DND-41 (cell line): ENCODE measurements around the gene TRIM46.

Source experiments
- ATAC-seq: fragments of 200-7000 bp; cut with Tn5 transposase; 3 replicates; pipeline ENCODE4 v1.9.1; 2021; ENCODE audit warnings: low read depth; ENCODE audit not compliant: insufficient read depth
- DNase-seq: peaks from one replicate; pipeline ENCODE4 v3.0.0-alpha.2; 2020
- H2AFZ ChIP-seq: 2 replicates; pipeline ENCODE4 v1.6.0; 2012; ENCODE audit warnings: low read depth, low read length
- H3K27ac ChIP-seq: 2 replicates; pipeline ENCODE4 v1.5.1; 2012; ENCODE audit warnings: low read length, inconsistent platforms
- H3K27me3 ChIP-seq: fragments of 200-600 bp; sonication (generic); 2 replicates; pipeline ENCODE4 v1.6.0; 2012; ENCODE audit warnings: low read length, mild to moderate bottlenecking, inconsistent platforms; ENCODE audit not compliant: insufficient read depth, poor library complexity
- H3K36me3 ChIP-seq: 2 replicates; pipeline ENCODE4 v1.5.1; 2012; ENCODE audit warnings: low read length, inconsistent platforms; ENCODE audit not compliant: insufficient read depth
- H3K4me1 ChIP-seq: 2 replicates; pipeline ENCODE4 v1.5.1; 2012; ENCODE audit warnings: mild to moderate bottlenecking, low read length; ENCODE audit not compliant: insufficient read depth
- H3K4me2 ChIP-seq: 2 replicates; pipeline ENCODE4 v1.6.0; 2012; ENCODE audit warnings: mild to moderate bottlenecking, moderate library complexity, low read length, inconsistent platforms; ENCODE audit not compliant: insufficient read depth
- H3K4me3 ChIP-seq, 2 experiments: fragments of 200-600 bp in 1 of 2; shearing (Covaris generic) in 1 of 2; 2 replicates each; pipeline ENCODE4 v1.5.1; 2012 to 2016; ENCODE audit warnings: inconsistent platforms in 2 of 2, low read length in 2 of 2, mild to moderate bottlenecking in 2 of 2, low read depth in 1 of 2, moderate library complexity in 1 of 2
- H3K79me2 ChIP-seq: 2 replicates; pipeline ENCODE4 v1.6.0; 2012; ENCODE audit warnings: low read length, inconsistent platforms; ENCODE audit not compliant: insufficient read depth
- H3K9ac ChIP-seq: 2 replicates; pipeline ENCODE4 v1.6.0; 2012; ENCODE audit warnings: low read depth, mild to moderate bottlenecking, inconsistent platforms, low read length, moderate library complexity
- H3K9me3 ChIP-seq: 2 replicates; pipeline ENCODE4 v1.5.1; 2012; ENCODE audit warnings: low read length, moderate library complexity, mild to moderate bottlenecking, inconsistent platforms; ENCODE audit not compliant: insufficient read depth, severe bottlenecking
- H4K20me1 ChIP-seq: 2 replicates; pipeline ENCODE4 v1.6.0; 2012; ENCODE audit warnings: low read length; ENCODE audit not compliant: insufficient read depth
- CTCF ChIP-seq: IDR thresholded peaks from 2 replicates; pipeline ENCODE4 v1.5.1; 2012; ENCODE audit warnings: borderline replicate concordance, low read length, moderate library complexity, mild to moderate bottlenecking; ENCODE audit not compliant: poor library complexity, severe bottlenecking; ENCODE audit errors: extremely low read depth
- EZH2 ChIP-seq: IDR thresholded peaks from 3 replicates; pipeline ENCODE4 v1.6.1; 2012; ENCODE audit warnings: borderline replicate concordance, low read depth, mild to moderate bottlenecking, moderate library complexity, low read length, inconsistent platforms; ENCODE audit not compliant: severe bottlenecking

The TRIM46 gene

GRCh38 chr1:155125946-155126555 lies 47.6 kb upstream of the TRIM46 start:
- Histone ChIP-seq H3K4me1 (peaks cover 29% of the 10 kb centered on the region), H4K20me1 (0 out of 2 replicates have a peak, but pooled peaks cover 2% of the 10 kb centered on the region), H3K4me2 (no peak overlapping the region), H3K9ac (no peak overlapping the region), H3K27ac (no peak overlapping the region), H3K9me3 (no peaks in the 10 kb centered on the region), H2AFZ (no peak overlapping the region), H3K4me3 (no peak overlapping the region), H3K27me3 (peaks cover 41% of the 10 kb centered on the region), H3K36me3 (no peaks in the 10 kb centered on the region), H3K79me2 (no peaks in the 10 kb centered on the region)
- ATAC-seq, result no peak
- TF ChIP-seq EZH2 (no peak), CTCF (no peak)
- DNase-seq, result no peak

- TF ChIP-seq CTCF (no peak), EZH2 (no peak)
- Histone ChIP-seq H4K20me1 (0 out of 2 replicates have a peak, but pooled peaks cover 2% of the 10 kb centered on the region), H3K4me1 (peaks cover 29% of the 10 kb centered on the region), H3K79me2 (no peaks in the 10 kb centered on the region), H3K9me3 (no peaks in the 10 kb centered on the region), H3K4me3 (peak overlapping the region in 1 of 2 experiments; percentile 54; a peak in 2 of 4 replicates), H2AFZ (peak overlapping the region; percentile 23; the same call in 1 of the 2 replicates), H3K27me3 (peaks cover 41% of the 10 kb centered on the region), H3K9ac (no peak overlapping the region; the same call in 1 of the 2 replicates), H3K4me2 (peak overlapping the region; percentile 80), H3K36me3 (no peaks in the 10 kb centered on the region), H3K27ac (no peak overlapping the region)
- ATAC-seq (peak; percentile 48), DNase-seq (peak; percentile 27)
These were observed 47.0 kb upstream of the TRIM46 start for GRCh38 chr1:155126556-155127104.

- peak; percentile 100 for TF ChIP-seq EZH2
- TF ChIP-seq CTCF, result no peak
- no peaks in the 10 kb centered on the region for H3K9me3 ChIP-seq
- DNase-seq (peak; percentile 52), ATAC-seq (peak; percentile 70)
- H3K4me3 ChIP-seq, result peak within 1 kb of the TSS in 1 of 2 experiments; percentile 54; a peak in 2 of 4 replicates
- peak within 1 kb of the TSS; percentile 51 for H2AFZ ChIP-seq
- peak within 1 kb of the TSS; percentile 80 for H3K4me2 ChIP-seq
- no peaks in the 10 kb centered on the region for H3K79me2 ChIP-seq
- 0 out of 2 replicates have a peak, but pooled peaks cover 2% of the 10 kb centered on the region for H4K20me1 ChIP-seq
- peaks cover 41% of the 10 kb centered on the region for H3K27me3 ChIP-seq
- peak within 1 kb of the TSS; percentile 47 for H3K9ac ChIP-seq
- no peak within 1 kb of the TSS for H3K27ac ChIP-seq
- H3K36me3 ChIP-seq, result no peaks in the 10 kb centered on the region
- peaks cover 29% of the 10 kb centered on the region for H3K4me1 ChIP-seq
These were observed 46.3 kb upstream of the TRIM46 start, which contains the start of gene EFNA1 for GRCh38 chr1:155127105-155127966. TSS of gene EFNA1 (plus strand) at chr1:155127876. CDS start at chr1:155127978, 102 bp downstream.
